HCT116 (cell line): Measurements from ENCODE around the gene ZNF814. TPM values are rescaled to one million over a fixed set of nuclear protein-coding genes. Genes with fewer than 3 reads are reported as not detected.

Source experiments
- ATAC-seq: fragments of 200-7000 bp; cut with Tn5 transposase; 2 replicates; pipeline ENCODE4 v1.9.1; 2020; ENCODE audit warnings: mild to moderate bottlenecking, moderate library complexity
- BruUV-seq: library from RNA; stranded (reverse); fragments of 400-500 nt; replicated peaks from 2 replicates; lab custom pipeline; 2021; lab: Mats Ljungman, UMichigan
- CTCF ChIA-PET: fragments of 300-600 bp; sonication (Branson Sonifier 250); formaldehyde crosslinking; loops from one replicate; lab custom pipeline; 2021; ENCODE audit warnings: antibody characterized with exemption; lab: Charles Lee
- POLR2A ChIA-PET: fragments of 300-600, 350-600 bp; sonication (Branson Sonifier 250); formaldehyde crosslinking; loops from one replicate; lab custom pipeline; 2021; ENCODE audit warnings: antibody characterized with exemption; lab: Charles Lee
- RAD21 ChIA-PET, 2 experiments: fragments of 300-600 bp; sonication (Branson Sonifier 250); formaldehyde crosslinking; loops; one replicate each; lab custom pipeline; 2023; ENCODE audit warnings: low total read pairs in 2 of 2; ENCODE audit not compliant: uncharacterized antibody in 2 of 2, unreplicated experiment in 2 of 2, low non-redundant PET in 1 of 2; lab: Charles Lee
- DNase-seq: peaks from one replicate; pipeline ENCODE4 v3.0.0-alpha.2; 2010; ENCODE audit warnings: low read depth, low spot score
- H2AFZ ChIP-seq: fragments of 200-600 bp; shearing (Covaris generic), sonication (generic); 2 replicates; pipeline ENCODE4 v1.6.1; 2017; ENCODE audit warnings: low read depth, mixed run types, mixed read lengths, antibody characterized with exemption, low read length; ENCODE audit not compliant: poor library complexity, severe bottlenecking
- H3K27ac ChIP-seq: 2 replicates; pipeline ENCODE4 v1.5.1; 2012; ENCODE audit warnings: low read depth, low read length
- H3K27me3 ChIP-seq: fragments of 200-600 bp; sonication (generic); 2 replicates; pipeline ENCODE4 v1.6.1; 2016; ENCODE audit warnings: mixed run types, low read length, mixed read lengths; ENCODE audit not compliant: insufficient read depth
- H3K36me3 ChIP-seq, 2 experiments: fragments of 200-500 bp in 1 of 2; fragments of 200-600 bp in 1 of 2; sonication (Bioruptor generic) in 1 of 2; sonication (generic) in 1 of 2; 2 replicates each; pipeline versions ENCODE4 v1.5.1 to v1.6.1; 2014 to 2016; ENCODE audit warnings: low read length in 2 of 2, inconsistent platforms in 1 of 2, mixed read lengths in 1 of 2, mixed run types in 1 of 2; ENCODE audit not compliant: insufficient read depth in 2 of 2, control insufficient read depth in 1 of 2
- H3K4me1 ChIP-seq, 2 experiments: fragments of 200-600 bp in 1 of 2; sonication (generic) in 1 of 2; 2 replicates each; pipeline versions ENCODE4 v1.5.1 to v1.6.1; 2012 to 2017; ENCODE audit warnings: low read length in 2 of 2, inconsistent platforms in 1 of 2, mild to moderate bottlenecking in 1 of 2, mixed read lengths in 1 of 2, mixed run types in 1 of 2, moderate library complexity in 1 of 2; ENCODE audit not compliant: insufficient read depth in 2 of 2, control insufficient read depth in 1 of 2
- H3K4me2 ChIP-seq: fragments of 200-600 bp; sonication (generic); 2 replicates; pipeline ENCODE4 v1.6.1; 2017; ENCODE audit warnings: mixed run types, low read length, mixed read lengths
- H3K4me3 ChIP-seq, 2 experiments: fragments of 200-600 bp in 1 of 2; sonication (generic) in 1 of 2; replicated peaks in 1 of 2; 2 replicates each; pipeline ENCODE4 v1.5.1; 2011 to 2016; ENCODE audit warnings: low read length in 2 of 2, control low read depth in 1 of 2, low read depth in 1 of 2, mild to moderate bottlenecking in 1 of 2, mixed read lengths in 1 of 2, mixed run types in 1 of 2
- H3K79me2 ChIP-seq: fragments of 200-600 bp; sonication (generic); 2 replicates; pipeline ENCODE4 v1.6.1; 2017; ENCODE audit warnings: mild to moderate bottlenecking, mixed run types, low read length, moderate library complexity, mixed read lengths; ENCODE audit not compliant: insufficient read depth
- H3K9ac ChIP-seq: fragments of 200-600 bp; sonication (generic); 2 replicates; pipeline ENCODE4 v1.6.1; 2016; ENCODE audit warnings: low read length, mixed read lengths
- H3K9me2 ChIP-seq: fragments of 200-600 bp; sonication (generic), shearing (Covaris generic); 2 replicates; pipeline ENCODE4 v1.6.1; 2017; ENCODE audit warnings: mixed run types, mild to moderate bottlenecking, moderate library complexity; ENCODE audit not compliant: insufficient read depth
- H3K9me3 ChIP-seq, 2 experiments: fragments of 200-500 bp in 1 of 2; fragments of 200-600 bp in 1 of 2; sonication (Bioruptor generic) in 1 of 2; sonication (generic) in 1 of 2; 2 replicates each; pipeline ENCODE4 v1.6.1; 2014 to 2017; ENCODE audit warnings: low read length in 2 of 2, mixed read lengths in 2 of 2, inconsistent platforms in 1 of 2, low read depth in 1 of 2, mild to moderate bottlenecking in 1 of 2, mixed run types in 1 of 2, moderate library complexity in 1 of 2; ENCODE audit not compliant: control insufficient read depth in 1 of 2, insufficient read depth in 1 of 2
- H4K20me1 ChIP-seq: fragments of 200-600 bp; sonication (generic), shearing (Covaris generic); 2 replicates; pipeline ENCODE4 v1.6.1; 2017; ENCODE audit warnings: mixed run types, mild to moderate bottlenecking, moderate library complexity; ENCODE audit not compliant: insufficient read depth
- CBX3 ChIP-seq: IDR thresholded peaks from 2 replicates; pipeline ENCODE4 v1.6.1; 2012; ENCODE audit warnings: low read depth
- CTCF ChIP-seq, 3 experiments: fragments of 200-600 bp in 1 of 3; sonication (generic) in 1 of 3; IDR thresholded peaks in 2 of 3; conservative IDR thresholded peaks in 1 of 3; 2 replicates each; pipeline ENCODE4 v1.5.1; 2012 to 2017; ENCODE audit warnings: low read depth in 2 of 3, low read length in 2 of 3, antibody characterized with exemption in 1 of 3, borderline replicate concordance in 1 of 3, control low read depth in 1 of 3, mild to moderate bottlenecking in 1 of 3, mixed read lengths in 1 of 3, mixed run types in 1 of 3, moderate library complexity in 1 of 3; ENCODE audit not compliant: insufficient read depth in 1 of 3
- EGR1 ChIP-seq: IDR thresholded peaks from 2 replicates; pipeline ENCODE4 v1.6.1; 2012; ENCODE audit warnings: low read depth
- EZH2 ChIP-seq: fragments of 200-600 bp; sonication (generic); IDR thresholded peaks from 2 replicates; pipeline ENCODE4 v1.6.1; 2017; ENCODE audit warnings: antibody characterized with exemption, mixed run types
- JUND ChIP-seq: IDR thresholded peaks from 2 replicates; pipeline ENCODE4 v1.6.1; 2012
- RAD21 ChIP-seq: IDR thresholded peaks from 2 replicates; pipeline ENCODE4 v1.6.1; 2012; ENCODE audit warnings: low read depth, mild to moderate bottlenecking
- SIN3A ChIP-seq: IDR thresholded peaks from 2 replicates; pipeline ENCODE4 v1.6.1; 2012; ENCODE audit warnings: low read depth
- TCF7L2 ChIP-seq: IDR thresholded peaks from 2 replicates; pipeline ENCODE4 v1.7.0; 2011; ENCODE audit warnings: borderline replicate concordance, inconsistent platforms; ENCODE audit not compliant: insufficient read depth, insufficient read length; ENCODE audit errors: extremely low read depth
- YY1 ChIP-seq: IDR thresholded peaks from 2 replicates; pipeline ENCODE4 v1.6.1; 2011; ENCODE audit warnings: low read length, low read depth, moderate library complexity, mild to moderate bottlenecking; ENCODE audit not compliant: insufficient replicate concordance; ENCODE audit errors: extremely low read depth
- ZFX ChIP-seq: fragments of 450-650 bp; IDR thresholded peaks from 2 replicates; pipeline ENCODE4 v1.6.1; 2017
- ZNF274 ChIP-seq: fragments of 200-500 bp; sonication (Bioruptor generic); IDR thresholded peaks from 2 replicates; pipeline ENCODE4 v1.6.1; 2014; ENCODE audit warnings: mild to moderate bottlenecking, low read depth, low read length, inconsistent platforms
- intact Hi-C: fragments of 100-400 bp; cut with micrococcal nuclease; formaldehyde crosslinking; loops from 2 replicates; pipeline ENCODE4 v1.10.0; 2022
- total RNA-seq: library from RNA; stranded (reverse); gene quantifications from one replicate; pipeline ENCODE4 v1.2.1, GENCODE V29; 2021; ENCODE audit not compliant: unreplicated experiment
- TF ChIP-seq, protein P1 (sequence below): IDR thresholded peaks from 2 replicates; pipeline ENCODE4 v1.6.1; 2011; ENCODE audit warnings: mild to moderate bottlenecking, low read length, moderate library complexity; ENCODE audit not compliant: insufficient replicate concordance; ENCODE audit errors: extremely low read depth

Gene ZNF814
- total RNA-seq, 1 experiment from 2014 or later: 2.5 TPM

DNA sequence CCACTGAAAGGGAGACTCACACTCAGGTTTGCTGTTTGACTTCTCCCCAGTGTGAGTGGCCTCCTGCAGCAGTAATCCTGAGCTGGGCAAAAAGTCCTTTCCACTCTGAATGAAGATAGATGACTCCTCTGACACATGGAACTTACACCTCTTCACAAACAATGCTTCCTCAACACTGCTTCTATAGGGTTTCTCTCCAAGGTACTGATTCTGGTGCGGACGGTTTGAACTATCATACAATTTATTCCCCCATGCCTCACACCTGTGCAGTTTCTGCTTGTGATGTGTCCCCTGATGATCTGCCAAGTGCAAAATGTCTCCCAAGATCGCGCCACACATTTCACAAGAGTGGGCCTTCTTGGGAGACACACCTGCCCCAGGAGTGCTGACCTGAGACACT lies 38.8 kb upstream of the ZNF814 start:
- H3K4me1 ChIP-seq: no peaks in the 10 kb centered on the region
- ChIA-PET RAD21 (no interaction called here), CTCF (no interaction called here), POLR2A (no interaction called here)
- H3K27ac ChIP-seq: no peak overlapping the region
- H3K9me2 ChIP-seq: no peaks in the 10 kb centered on the region
- no peaks in the 10 kb centered on the region for H3K36me3 ChIP-seq
- no peak overlapping the region for H3K4me2 ChIP-seq
- no peak for DNase-seq
- intact Hi-C loops: no loop called here
- H3K9ac ChIP-seq: no peak overlapping the region
- no TSS peak for BruUV-seq
- no peak overlapping the region for H2AFZ ChIP-seq
- no peaks in the 10 kb centered on the region for H3K27me3 ChIP-seq
- H3K79me2 ChIP-seq: no peaks in the 10 kb centered on the region
- TF ChIP-seq RAD21 (no peak), CTCF (IDR thresholded peaks at IDR 0.05 in 2 of 3, conservative IDR thresholded peaks at IDR 0.05 in 1 of 3; ENCODE audit: borderline replicate concordance in 1 of 3, insufficient read depth in 1 of 3, low read depth in 2 of 3, low read length in 2 of 3) (no peak), YY1 (no peak), ZNF274 (no peak), CBX3 (no peak), TCF7L2 (no peak), EGR1 (no peak), SIN3A (no peak), JUND (no peak), ZFX (no peak), EZH2 (no peak)
- TF ChIP-seq, protein P1, sequence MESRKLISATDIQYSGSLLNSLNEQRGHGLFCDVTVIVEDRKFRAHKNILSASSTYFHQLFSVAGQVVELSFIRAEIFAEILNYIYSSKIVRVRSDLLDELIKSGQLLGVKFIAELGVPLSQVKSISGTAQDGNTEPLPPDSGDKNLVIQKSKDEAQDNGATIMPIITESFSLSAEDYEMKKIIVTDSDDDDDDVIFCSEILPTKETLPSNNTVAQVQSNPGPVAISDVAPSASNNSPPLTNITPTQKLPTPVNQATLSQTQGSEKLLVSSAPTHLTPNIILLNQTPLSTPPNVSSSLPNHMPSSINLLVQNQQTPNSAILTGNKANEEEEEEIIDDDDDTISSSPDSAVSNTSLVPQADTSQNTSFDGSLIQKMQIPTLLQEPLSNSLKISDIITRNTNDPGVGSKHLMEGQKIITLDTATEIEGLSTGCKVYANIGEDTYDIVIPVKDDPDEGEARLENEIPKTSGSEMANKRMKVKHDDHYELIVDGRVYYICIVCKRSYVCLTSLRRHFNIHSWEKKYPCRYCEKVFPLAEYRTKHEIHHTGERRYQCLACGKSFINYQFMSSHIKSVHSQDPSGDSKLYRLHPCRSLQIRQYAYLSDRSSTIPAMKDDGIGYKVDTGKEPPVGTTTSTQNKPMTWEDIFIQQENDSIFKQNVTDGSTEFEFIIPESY: no peak
- no peak for ATAC-seq
- peaks cover 9 to 17% of the 10 kb centered on the region in 2 experiments; a peak in 2 of 4 replicates for H3K9me3 ChIP-seq
- no peak overlapping the region for H3K4me3 ChIP-seq
- H4K20me1 ChIP-seq: no peaks in the 10 kb centered on the region
